Measurements from ENCODE around the gene TMEM51. TPM values are rescaled to one million over a fixed set of nuclear protein-coding genes. Genes with fewer than 3 reads are reported as not detected.
A peak's percentile ranks its signal among the peaks of the same experiment; 100 is the strongest.

Gene TMEM51
- total and polyA plus RNA-seq, 4 experiments from 2014 or later = 0.47 to 0.61 TPM; not detected in 2

- no peak overlapping the region for H3K4me3 Mint-ChIP-seq
- Histone ChIP-seq H3K9me3 (ENCODE audit: control insufficient read depth in 1 of 2, low read length in 2 of 2) (no peaks in the 10 kb centered on the region), H3K27me3 (ENCODE audit: insufficient read depth, low read length) (no peaks in the 10 kb centered on the region), H3K27ac (ENCODE audit: low read depth, low read length) (no peak overlapping the region), H3K4me3 (ENCODE audit: low read length in 2 of 2) (no peak overlapping the region), H3K4me1 (ENCODE audit: insufficient read depth, low read length) (peaks cover 10% of the 10 kb centered on the region), H3K36me3 (ENCODE audit: insufficient read depth, low read length) (no peaks in the 10 kb centered on the region)
- H3K27me3 Mint-ChIP-seq = peaks cover 18 to 21% of the 10 kb centered on the region in 2 donors
- H3K4me1 Mint-ChIP-seq = peaks cover 9 to 28% (median 20%) of the 10 kb centered on the region in 4 donors
- no peaks in the 10 kb centered on the region for H3K36me3 Mint-ChIP-seq
- ChIA-PET POLR2A (ENCODE audit: partially characterized antibody) (no interaction called here), CTCF (ENCODE audit: partially characterized antibody) (no interaction called here)
- intact Hi-C loops (cut with micrococcal nuclease) = no loop called here
- H3K9me3 Mint-ChIP-seq = no peaks in the 10 kb centered on the region
- H3K27ac Mint-ChIP-seq = no peak overlapping the region
- no peak for DNase-seq
These were observed 5.6 kb downstream of the TMEM51 start for GRCh38 chr1:15159166-15159555.

- H3K4me3 ChIP-seq (ENCODE audit: low read length in 2 of 2) = no peak overlapping the region
These were observed 7.1 kb downstream of the TMEM51 start for GRCh38 chr1:15160626-15161025.

DNA sequence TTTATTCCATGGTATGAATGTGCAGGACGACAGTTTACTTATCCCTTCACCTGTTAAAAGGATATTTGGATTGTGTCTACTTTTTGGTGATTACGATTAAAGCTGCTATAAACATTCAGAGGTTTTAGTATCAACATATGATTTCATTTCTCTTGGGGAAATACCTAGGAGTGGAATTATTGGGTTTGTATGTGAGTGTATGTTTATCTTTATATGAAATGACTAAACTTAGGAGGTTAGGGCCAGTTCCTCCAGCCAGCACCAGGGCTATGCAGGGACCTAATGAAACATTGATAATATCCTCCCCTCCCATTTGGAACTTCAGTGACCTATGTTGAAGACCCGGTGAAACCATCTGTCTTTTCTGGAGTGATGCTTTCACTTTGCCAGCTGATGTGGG lies 13.8 kb downstream of the TMEM51 start:
- Mint-ChIP-seq H3K27ac (no peak overlapping the region), H3K36me3 (no peaks in the 10 kb centered on the region), H3K4me3 (no peak overlapping the region), H3K9me3 (peaks cover 0 to 1% (median 0%) of the 10 kb centered on the region in 8 donors), H3K4me1 (peaks cover 0 to 2% (median 0%) of the 10 kb centered on the region in 4 donors), H3K27me3 (peaks cover 11 to 27% of the 10 kb centered on the region in 2 donors)
- ChIA-PET CTCF (ENCODE audit: partially characterized antibody) (interaction anchor here (0.7 kb wide), 1 partner anchor 32 kb away, joined by 5 read pairs; no protein-coding TSS in a partner anchor), POLR2A (ENCODE audit: partially characterized antibody) (no interaction called here)
- no peaks in the 10 kb centered on the region for H3K36me3 ChIP-seq (ENCODE audit: insufficient read depth, low read length)
- H3K9me3 ChIP-seq (ENCODE audit: control insufficient read depth in 1 of 2, low read length in 2 of 2) = no peaks in the 10 kb centered on the region
- no peaks in the 10 kb centered on the region for H3K27me3 ChIP-seq (ENCODE audit: insufficient read depth, low read length)
- H3K4me3 ChIP-seq (ENCODE audit: low read length in 2 of 2) = no peak overlapping the region
- no peak overlapping the region for H3K27ac ChIP-seq (ENCODE audit: low read depth, low read length)
- no peaks in the 10 kb centered on the region for H3K4me1 ChIP-seq (ENCODE audit: insufficient read depth, low read length)
- intact Hi-C loops (cut with micrococcal nuclease) = no loop called here
- no peak for DNase-seq

More at GRCh38 chr1:15160626-15161025, 7.1 kb downstream of the TMEM51 start:
- H3K4me1 ChIP-seq (ENCODE audit: insufficient read depth, low read length) = peaks cover 7% of the 10 kb centered on the region
- H3K27me3 Mint-ChIP-seq = peaks cover 13 to 14% of the 10 kb centered on the region in 2 donors
- intact Hi-C loops (cut with micrococcal nuclease) = no loop called here
- H3K27ac ChIP-seq (ENCODE audit: low read depth, low read length) = no peak overlapping the region
- no peaks in the 10 kb centered on the region for H3K36me3 ChIP-seq (ENCODE audit: insufficient read depth, low read length)
- H3K4me1 Mint-ChIP-seq = peaks cover 5 to 17% (median 12%) of the 10 kb centered on the region in 4 donors
- H3K9me3 ChIP-seq (ENCODE audit: control insufficient read depth in 1 of 2, low read length in 2 of 2) = no peaks in the 10 kb centered on the region
- POLR2A ChIA-PET (ENCODE audit: partially characterized antibody) = no interaction called here
- H3K4me3 Mint-ChIP-seq = no peak overlapping the region
- no peak overlapping the region for H3K27ac Mint-ChIP-seq
- no peak for DNase-seq
- H3K9me3 Mint-ChIP-seq = no peaks in the 10 kb centered on the region
- no peaks in the 10 kb centered on the region for H3K36me3 Mint-ChIP-seq
- no peaks in the 10 kb centered on the region for H3K27me3 ChIP-seq (ENCODE audit: insufficient read depth, low read length)
- CTCF ChIA-PET (ENCODE audit: partially characterized antibody) = interaction anchor here (1.5 kb wide), 1 partner anchor 32 kb away, joined by 3 read pairs; no protein-coding TSS in a partner anchor

DNA sequence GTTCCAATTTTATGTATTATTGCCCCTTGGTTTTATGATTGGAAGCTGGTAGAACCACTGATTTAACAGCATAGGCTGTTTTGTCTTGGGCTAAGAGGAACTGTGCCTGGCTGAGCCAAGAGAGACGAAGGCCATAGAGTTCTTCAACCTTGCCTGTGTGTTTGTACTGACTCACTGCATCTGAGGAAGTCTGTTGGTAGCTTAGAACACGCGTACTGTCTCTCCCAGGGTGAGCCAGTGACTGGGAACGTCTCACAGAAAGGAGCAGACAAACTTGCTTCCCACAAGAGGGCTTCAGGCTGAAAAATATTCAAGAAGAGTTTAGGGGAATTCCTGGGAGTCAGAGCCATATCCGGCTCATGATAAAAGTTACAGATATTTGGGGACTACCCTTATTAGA lies 14.9 kb downstream of the TMEM51 start:
- H3K27me3 Mint-ChIP-seq = peaks cover 8 to 24% of the 10 kb centered on the region in 2 donors
- intact Hi-C loops (cut with micrococcal nuclease) = no loop called here
- no peak overlapping the region for H3K4me3 Mint-ChIP-seq
- no peak overlapping the region for H3K27ac Mint-ChIP-seq
- peaks cover 0 to 5% (median 0%) of the 10 kb centered on the region in 8 donors for H3K9me3 Mint-ChIP-seq
- ChIA-PET CTCF (ENCODE audit: partially characterized antibody) (interaction anchor here (1.5 kb wide), 1 partner anchor 40 kb away, joined by 4 read pairs; no protein-coding TSS in a partner anchor), POLR2A (ENCODE audit: partially characterized antibody) (no interaction called here)
- Histone ChIP-seq H3K9me3 (ENCODE audit: control insufficient read depth in 1 of 2, low read length in 2 of 2) (no peaks in the 10 kb centered on the region), H3K27me3 (ENCODE audit: insufficient read depth, low read length) (no peaks in the 10 kb centered on the region), H3K4me1 (ENCODE audit: insufficient read depth, low read length) (no peaks in the 10 kb centered on the region), H3K4me3 (ENCODE audit: low read length in 2 of 2) (no peak overlapping the region), H3K36me3 (ENCODE audit: insufficient read depth, low read length) (no peaks in the 10 kb centered on the region), H3K27ac (ENCODE audit: low read depth, low read length) (no peak overlapping the region)
- H3K4me1 Mint-ChIP-seq = peaks cover 0 to 1% (median 0%) of the 10 kb centered on the region in 4 donors
- no peaks in the 10 kb centered on the region for H3K36me3 Mint-ChIP-seq
- DNase-seq = no peak

- Histone ChIP-seq H3K27me3 (ENCODE audit: insufficient read depth, low read length) (no peaks in the 10 kb centered on the region), H3K9me3 (ENCODE audit: control insufficient read depth in 1 of 2, low read length in 2 of 2) (no peaks in the 10 kb centered on the region), H3K36me3 (ENCODE audit: insufficient read depth, low read length) (no peaks in the 10 kb centered on the region), H3K27ac (ENCODE audit: low read depth, low read length) (no peak overlapping the region), H3K4me3 (ENCODE audit: low read length in 2 of 2) (no peak overlapping the region), H3K4me1 (ENCODE audit: insufficient read depth, low read length) (peaks cover 6% of the 10 kb centered on the region)
- no peak for DNase-seq
- no peak overlapping the region for H3K27ac Mint-ChIP-seq
- peaks cover 0 to 7% (median 0%) of the 10 kb centered on the region in 8 donors for H3K9me3 Mint-ChIP-seq
- ChIA-PET CTCF (ENCODE audit: partially characterized antibody) (no interaction called here), POLR2A (ENCODE audit: partially characterized antibody) (no interaction called here)
- H3K4me3 Mint-ChIP-seq = no peak overlapping the region
- peaks cover 0 to 5% (median 0%) of the 10 kb centered on the region in 4 donors for H3K4me1 Mint-ChIP-seq
- intact Hi-C loops (cut with micrococcal nuclease) = no loop called here
- no peaks in the 10 kb centered on the region for H3K36me3 Mint-ChIP-seq
- peaks cover 5 to 27% of the 10 kb centered on the region in 2 donors for H3K27me3 Mint-ChIP-seq
These were observed 16.5 kb downstream of the TMEM51 start for GRCh38 chr1:15170071-15170470.

DNA sequence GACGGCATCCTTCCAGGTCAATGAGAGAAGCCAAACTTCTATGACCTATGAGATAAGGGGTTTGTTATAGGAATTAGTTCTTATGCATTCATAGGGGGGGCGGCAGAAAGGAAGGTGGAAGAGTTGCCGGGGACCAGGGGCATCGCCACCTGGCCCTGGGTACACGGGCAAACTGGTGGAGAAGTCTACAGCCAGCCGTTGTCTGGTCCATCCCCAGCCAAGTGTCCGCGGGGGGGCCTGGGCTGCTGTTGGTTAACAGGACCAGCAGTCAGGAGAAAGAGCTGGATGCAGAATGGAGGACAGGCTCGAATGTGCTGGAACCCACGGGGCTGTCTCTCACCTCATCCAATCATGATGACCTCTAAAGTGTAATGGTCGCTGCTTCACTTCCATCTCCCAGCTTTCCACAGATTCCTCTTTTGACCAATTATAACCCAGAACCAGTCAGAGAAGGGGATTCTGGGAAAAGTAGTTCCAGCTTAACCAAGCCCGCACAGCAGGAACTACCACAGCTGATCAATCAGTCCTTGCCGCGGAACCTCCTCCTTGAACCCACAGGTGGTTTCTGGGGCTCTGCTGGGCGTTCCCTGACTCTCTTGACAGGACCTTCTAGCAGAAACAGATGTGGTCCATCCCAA lies 17.8 kb downstream of the TMEM51 start:
- Histone ChIP-seq H3K4me1 (ENCODE audit: insufficient read depth, low read length) (peaks cover 6% of the 10 kb centered on the region), H3K27ac (ENCODE audit: low read depth, low read length) (no peak overlapping the region), H3K9me3 (ENCODE audit: control insufficient read depth in 1 of 2, low read length in 2 of 2) (no peaks in the 10 kb centered on the region), H3K36me3 (ENCODE audit: insufficient read depth, low read length) (no peaks in the 10 kb centered on the region), H3K27me3 (ENCODE audit: insufficient read depth, low read length) (no peaks in the 10 kb centered on the region), H3K4me3 (ENCODE audit: low read length in 2 of 2) (no peak overlapping the region)
- intact Hi-C loops (cut with micrococcal nuclease) = no loop called here
- ChIA-PET CTCF (ENCODE audit: partially characterized antibody) (no interaction called here), POLR2A (ENCODE audit: partially characterized antibody) (no interaction called here)
- no peak for DNase-seq
- Mint-ChIP-seq H3K36me3 (no peaks in the 10 kb centered on the region), H3K27me3 (peaks cover 8 to 32% of the 10 kb centered on the region in 2 donors), H3K27ac (no peak overlapping the region), H3K9me3 (peaks cover 0 to 12% (median 0%) of the 10 kb centered on the region in 8 donors), H3K4me1 (peaks cover 0 to 5% (median 0%) of the 10 kb centered on the region in 4 donors), H3K4me3 (no peak overlapping the region)

- Histone ChIP-seq H3K27ac (ENCODE audit: low read depth, low read length) (no peak overlapping the region), H3K9me3 (ENCODE audit: control insufficient read depth in 1 of 2, low read length in 2 of 2) (no peaks in the 10 kb centered on the region), H3K4me1 (ENCODE audit: insufficient read depth, low read length) (peaks cover 6% of the 10 kb centered on the region), H3K36me3 (ENCODE audit: insufficient read depth, low read length) (no peaks in the 10 kb centered on the region), H3K4me3 (ENCODE audit: low read length in 2 of 2) (no peak overlapping the region), H3K27me3 (ENCODE audit: insufficient read depth, low read length) (no peaks in the 10 kb centered on the region)
- no peaks in the 10 kb centered on the region for H3K36me3 Mint-ChIP-seq
- peaks cover 12 to 38% of the 10 kb centered on the region in 2 donors for H3K27me3 Mint-ChIP-seq
- H3K27ac Mint-ChIP-seq = no peak overlapping the region
- intact Hi-C loops (cut with micrococcal nuclease) = no loop called here
- H3K4me3 Mint-ChIP-seq = peak overlapping the region in 1 of 8 donors; percentile 2
- peaks cover 0 to 12% (median 0%) of the 10 kb centered on the region in 8 donors for H3K9me3 Mint-ChIP-seq
- CTCF ChIA-PET (ENCODE audit: partially characterized antibody) = no interaction called here
- POLR2A ChIA-PET (ENCODE audit: partially characterized antibody) = no interaction called here
- DNase-seq = no peak
- peaks cover 0 to 5% (median 0%) of the 10 kb centered on the region in 4 donors for H3K4me1 Mint-ChIP-seq
These were observed 19.1 kb downstream of the TMEM51 start for GRCh38 chr1:15172405-15173259.

All from CD4-positive, alpha-beta memory T cell (primary cell).